Left cardiac atrium (tissue), 4 donors: ENCODE measurements around the gene JOSD1. TPM values are rescaled to one million over a fixed set of nuclear protein-coding genes. Genes with fewer than 3 reads are reported as not detected.

Source experiments
- ATAC-seq, 2 donors: fragments of 200-7000 bp; cut with Tn5 transposase; one replicate each; pipeline ENCODE4 v1.9.1; 2020; ENCODE audit warnings: mild to moderate bottlenecking in 2 of 2, moderate library complexity in 2 of 2
- DNase-seq: peaks from one replicate; pipeline ENCODE4 v3.0.0-alpha.2; 2020
- intact Hi-C, 2 donors: fragments of 100-400 bp; cut with DNase I; formaldehyde crosslinking; loops; one replicate each; pipeline versions ENCODE4 v1.14.1 to v1.15.1; 2022 to 2023
- total RNA-seq, 2 donors: library from RNA; stranded (reverse); fragmentation: NEBNext Ultra II Directional; extraction: Animal tissue kit (Norgen Biotek cat#: 25700); gene quantifications; one replicate each; pipeline ENCODE4 v1.2.1, GENCODE V29; 2021
- donor health status: DM: no; HTN: yes; CAD: no.
- donor health status: DM: no; HTN: yes; CAD: no; lungs with severe emphysema.
- donor health status: DM: yes; HTN: yes; CAD: no.
- donor health status: Dilated cardiomyopathy.

JOSD1 gene
- total RNA-seq, 2 donors from 2014 or later, result 22.7 to 33.2 TPM

DNA sequence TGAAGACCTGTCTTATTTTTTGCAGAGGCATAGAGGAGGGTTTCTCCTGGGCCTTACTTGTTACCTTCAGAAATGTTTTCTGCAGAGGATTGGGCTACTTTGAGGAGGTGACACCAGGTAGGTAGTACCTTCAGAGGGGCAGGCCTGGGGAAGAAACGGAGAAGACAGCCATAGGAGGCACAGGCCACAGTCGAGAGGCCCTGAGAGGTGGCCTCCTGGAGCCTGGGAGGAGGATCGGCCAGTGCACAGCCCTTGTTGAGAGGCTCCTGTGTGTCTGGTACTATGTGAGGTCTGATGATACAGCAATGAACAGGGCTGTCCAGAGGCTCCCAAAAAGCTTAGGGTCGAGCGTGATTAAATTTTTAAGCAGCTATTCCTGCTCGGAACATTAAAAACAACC, 16.5 kb upstream of the JOSD1 start:
- DNase-seq (no peak), ATAC-seq (no peak)
- intact Hi-C loops, result no loop called here

DNA sequence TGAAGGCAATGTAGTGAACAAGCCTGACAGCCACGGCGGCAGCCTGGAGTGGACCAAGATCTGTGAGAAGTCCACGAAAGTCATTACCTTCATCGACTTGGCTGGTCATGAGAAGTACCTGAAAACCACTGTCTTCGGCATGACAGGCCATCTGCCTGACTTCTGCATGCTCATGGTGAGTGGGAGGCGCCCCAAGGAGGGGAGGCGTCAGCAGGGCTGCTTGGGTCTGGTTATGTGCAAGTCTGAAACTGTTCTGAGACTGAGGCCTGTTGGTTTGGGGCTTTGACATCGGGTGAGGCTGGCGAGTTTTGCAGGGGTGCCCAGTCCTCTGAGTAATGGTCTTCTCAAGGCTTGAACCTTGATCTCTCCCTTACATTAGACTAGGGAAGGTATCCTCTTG, 16.1 kb upstream of the JOSD1 start:
- ATAC-seq, result no peak
- intact Hi-C loops, result no loop called here
- no peak for DNase-seq

DNA sequence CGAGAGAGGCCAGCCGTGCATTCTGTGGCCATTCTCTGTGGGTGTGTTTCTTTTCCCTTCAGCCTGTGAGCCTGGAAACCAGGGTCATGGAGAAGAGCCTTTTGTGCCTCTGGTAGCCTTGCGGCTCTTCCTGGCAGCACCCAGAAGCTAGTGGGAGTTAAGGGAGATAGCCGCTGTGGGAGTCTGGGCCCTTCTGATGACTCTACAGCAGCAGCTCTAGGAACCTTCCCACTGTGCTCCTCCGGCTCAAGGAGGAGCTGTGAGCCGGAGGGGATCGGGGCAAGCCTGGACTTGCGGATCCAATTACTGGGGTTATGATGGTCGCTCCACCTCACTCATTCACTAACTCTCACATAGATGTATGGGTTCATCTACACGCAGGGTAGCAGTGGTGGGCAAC, 15.5 kb upstream of the JOSD1 start:
- ATAC-seq (no peak), DNase-seq (no peak)
- intact Hi-C loops, result no loop called here

DNA sequence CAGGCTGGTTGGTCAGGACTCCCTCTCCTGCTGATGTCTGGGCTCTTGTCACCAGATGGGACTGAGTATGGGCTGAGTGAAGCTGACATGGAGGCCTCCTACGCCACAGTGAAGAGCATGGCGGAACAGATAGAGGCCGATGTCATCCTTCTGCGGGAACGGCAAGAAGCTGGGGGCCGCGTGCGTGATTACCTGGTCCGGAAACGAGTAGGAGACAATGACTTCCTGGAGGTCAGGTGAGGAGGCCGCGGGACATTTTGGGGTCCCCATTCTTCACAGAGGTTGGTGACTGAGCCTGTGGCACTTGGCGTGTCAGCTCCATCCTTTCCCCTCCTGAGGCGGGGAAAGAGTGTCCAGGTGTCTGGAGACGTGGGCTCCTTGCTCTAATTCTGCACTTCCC, 15.1 kb upstream of the JOSD1 start:
- DNase-seq, result no peak
- intact Hi-C loops, result no loop called here

DNA sequence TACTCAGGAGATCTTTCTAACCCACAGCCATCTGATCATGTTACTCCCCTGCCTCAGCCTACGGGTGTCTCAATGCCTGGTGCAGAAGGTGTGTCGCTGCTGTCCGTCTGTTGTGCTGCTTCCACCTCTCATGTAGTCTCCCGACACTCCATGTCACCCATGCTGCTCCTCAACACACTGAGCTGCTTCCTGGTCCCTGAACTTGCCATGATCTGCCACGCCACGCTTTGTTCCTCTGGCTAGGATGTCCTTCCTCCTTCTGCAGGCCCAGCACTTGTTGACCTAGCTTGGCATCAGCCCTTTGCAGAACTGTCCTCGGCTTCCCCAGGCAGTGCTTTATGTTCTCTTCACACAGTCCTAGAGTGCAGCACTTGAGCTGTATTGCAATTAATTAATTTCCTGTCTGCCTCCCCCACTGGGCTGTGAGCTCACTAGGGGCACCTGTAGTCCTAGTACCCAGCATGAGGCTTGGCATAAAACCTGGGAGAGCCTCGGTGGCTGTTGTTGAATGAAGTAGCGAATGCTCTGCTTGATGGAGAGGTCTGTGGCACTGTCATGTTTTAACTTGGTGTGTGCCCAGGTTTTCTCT, 14.5 kb upstream of the JOSD1 start:
- peak in 1 of 2 donors; percentile 3 for ATAC-seq
- intact Hi-C loops, result no loop called here
- DNase-seq, result no peak

More for the DNA sequence above, 15.1 kb upstream of the JOSD1 start:
- no peak for ATAC-seq

DNA sequence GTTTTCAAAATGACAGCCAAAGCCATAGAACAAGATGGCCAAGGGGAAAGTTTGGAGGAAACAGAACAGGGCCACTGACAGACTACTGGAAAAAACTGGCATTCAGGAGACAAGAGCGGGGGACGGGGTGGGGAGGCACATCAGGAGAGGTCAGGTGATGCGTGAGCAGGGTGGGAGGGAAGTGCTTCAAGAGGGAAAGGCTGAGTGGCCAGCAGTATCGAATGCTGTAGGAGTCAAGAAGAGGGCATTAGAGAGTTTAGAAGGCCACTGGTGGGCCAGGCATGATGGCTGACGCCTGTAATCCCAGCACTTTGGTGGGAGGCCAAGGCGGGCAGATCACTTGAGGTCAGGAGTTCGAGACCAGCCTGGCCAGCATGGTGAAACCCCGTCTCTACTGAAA, 13.2 kb upstream of the JOSD1 start:
- DNase-seq (no peak), ATAC-seq (no peak)
- intact Hi-C loops, result loop anchor here in 1 of 2 donors (5.0 kb wide), 1 partner anchor 33 kb away; no protein-coding TSS in a partner anchor

DNA sequence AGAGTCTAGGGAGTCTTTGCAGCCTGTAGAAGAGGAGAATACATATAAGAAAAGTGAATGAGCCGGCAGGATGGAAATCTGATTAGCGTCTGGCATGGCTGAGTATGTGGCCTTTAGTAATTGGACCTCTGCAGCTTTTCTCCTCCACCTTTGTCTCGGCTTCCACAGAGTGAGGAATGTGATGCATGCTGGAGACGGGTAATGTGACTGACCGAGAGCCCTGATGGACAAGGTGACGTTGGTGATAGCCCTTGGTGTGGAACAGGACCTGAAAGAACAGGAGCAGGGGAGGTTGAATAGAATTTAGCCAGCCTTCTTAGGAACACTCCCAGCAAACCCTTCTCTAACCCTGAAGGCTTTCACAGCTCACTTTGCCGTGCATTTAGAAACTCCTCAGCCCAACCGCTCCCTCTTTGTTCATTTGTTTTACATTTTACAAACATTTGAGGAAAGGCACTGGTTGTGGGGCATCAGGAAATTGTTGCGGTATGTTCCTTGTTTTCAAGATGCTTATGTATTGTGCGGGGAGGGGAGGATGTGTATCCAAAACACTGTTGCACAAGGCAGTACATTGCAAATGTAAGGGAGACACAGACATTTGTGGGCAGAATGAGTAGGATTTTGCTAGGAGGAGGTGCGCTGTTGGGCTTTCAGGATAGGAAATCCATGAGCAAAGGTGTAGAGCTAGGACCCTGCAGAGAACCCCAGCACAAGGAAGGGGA, 11.9 kb upstream of the JOSD1 start:
- ATAC-seq, result no peak
- intact Hi-C loops, result loop anchor here in 1 of 2 donors (5.0 kb wide), 1 partner anchor 35 kb away; no protein-coding TSS in a partner anchor
- no peak for DNase-seq

DNA sequence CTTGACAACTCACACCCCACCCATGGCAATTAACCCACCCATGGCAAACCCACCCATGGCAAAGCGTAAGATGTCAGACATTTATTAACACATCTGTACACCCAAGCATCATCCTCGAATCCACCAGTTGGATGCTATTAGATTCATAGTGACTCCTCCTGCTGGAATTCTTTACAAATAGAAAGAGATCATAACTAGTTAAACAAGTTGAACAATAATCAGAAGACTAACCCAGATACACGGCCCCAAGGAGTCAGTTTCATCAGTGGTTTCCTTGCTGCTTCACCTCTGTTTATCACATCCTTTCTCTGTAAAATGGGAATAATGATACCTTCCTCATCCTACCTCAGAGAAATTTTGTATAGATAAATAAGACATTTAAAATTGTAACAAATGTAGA, 10.1 kb upstream of the JOSD1 start:
- ATAC-seq, result no peak
- intact Hi-C loops, result loop anchor here in 1 of 2 donors (5.0 kb wide), 1 partner anchor 36 kb away; no protein-coding TSS in a partner anchor

DNA sequence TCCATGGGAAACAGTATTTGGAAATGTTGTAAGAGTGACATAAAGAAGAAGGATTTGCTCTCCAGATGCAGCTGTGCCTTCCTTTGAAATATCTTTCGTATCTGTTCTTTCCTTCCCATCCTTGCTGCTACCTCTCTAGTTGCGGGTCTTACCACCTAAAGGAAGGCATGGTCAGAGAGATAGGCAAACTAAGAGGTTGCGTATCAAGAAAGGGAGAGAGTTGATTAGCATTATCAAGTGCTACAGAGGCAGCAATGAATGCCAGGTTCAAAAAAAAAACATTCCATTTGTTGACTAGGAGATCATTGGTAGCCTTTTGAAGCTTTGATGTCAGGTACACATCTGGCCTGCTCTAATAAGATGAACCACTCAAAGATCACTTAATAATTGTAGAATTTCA, 9.6 kb upstream of the JOSD1 start:
- ATAC-seq, result no peak
- intact Hi-C loops, result loop anchor here in 1 of 2 donors (5.0 kb wide), 1 partner anchor 37 kb away; no protein-coding TSS in a partner anchor

More for the DNA sequence above, 10.1 kb upstream of the JOSD1 start:
- no peak for DNase-seq

DNA sequence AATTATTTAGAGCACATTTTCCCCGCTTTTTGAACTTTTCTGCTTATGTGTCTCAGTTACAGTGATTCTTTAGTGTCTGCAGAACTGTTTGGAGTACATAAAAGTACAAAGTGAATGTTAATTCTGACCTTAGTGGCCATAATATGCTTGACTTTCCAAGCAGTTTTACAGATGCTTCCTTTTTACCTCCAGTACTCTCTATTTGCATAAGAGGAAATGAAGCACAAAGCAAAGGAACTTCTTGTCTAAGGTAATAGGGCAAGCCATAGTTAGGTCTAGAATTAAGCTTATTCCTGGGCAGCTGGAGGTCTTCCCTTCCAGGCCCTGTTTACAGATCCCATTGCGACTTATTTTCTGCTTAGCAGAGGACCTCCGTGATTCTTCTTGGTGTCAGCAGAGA, 8.6 kb upstream of the JOSD1 start:
- ATAC-seq (no peak), DNase-seq (no peak)
- intact Hi-C loops, result no loop called here

More for the DNA sequence above, 9.6 kb upstream of the JOSD1 start:
- DNase-seq, result no peak

DNA sequence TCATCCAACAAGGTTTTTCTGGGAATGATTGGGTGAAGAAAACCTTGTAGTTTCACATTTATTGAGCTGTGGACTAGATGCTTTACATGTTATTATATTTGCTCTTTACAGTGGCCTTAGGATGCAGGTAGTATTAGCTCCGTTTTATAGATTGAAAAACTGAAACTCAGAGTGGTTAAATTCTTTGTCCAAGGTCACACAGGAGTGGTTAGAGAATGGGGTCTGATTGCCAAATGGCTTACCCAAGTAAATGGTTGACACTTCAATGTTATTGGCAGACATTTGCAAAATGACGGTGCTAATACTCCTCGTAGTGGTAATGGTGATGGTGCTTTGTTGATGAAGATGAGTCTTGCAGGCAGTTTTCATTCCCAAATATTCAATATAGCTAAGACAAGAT, 7.2 kb upstream of the JOSD1 start:
- no peak for DNase-seq
- intact Hi-C loops, result no loop called here
- no peak for ATAC-seq

DNA sequence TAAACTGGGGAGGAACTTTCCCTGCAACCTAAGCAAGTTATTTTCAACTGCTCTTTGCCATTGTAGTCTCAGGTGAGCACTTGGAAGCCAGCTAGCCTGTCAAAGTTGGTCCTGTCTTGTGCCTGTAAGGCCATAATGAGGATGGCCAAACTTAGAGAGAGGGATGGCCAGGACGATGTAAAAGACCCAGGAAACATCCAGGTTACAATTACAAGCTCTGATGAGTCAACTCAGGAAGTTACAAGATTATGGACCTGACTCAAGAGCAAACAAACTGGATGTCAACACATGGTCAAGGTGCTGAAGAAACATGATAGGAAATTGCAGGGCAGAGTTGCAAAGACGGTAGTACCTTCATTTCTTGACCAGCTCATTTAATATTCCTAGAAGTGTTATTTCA, 6.6 kb upstream of the JOSD1 start:
- ATAC-seq (no peak), DNase-seq (no peak)
- intact Hi-C loops, result no loop called here

DNA sequence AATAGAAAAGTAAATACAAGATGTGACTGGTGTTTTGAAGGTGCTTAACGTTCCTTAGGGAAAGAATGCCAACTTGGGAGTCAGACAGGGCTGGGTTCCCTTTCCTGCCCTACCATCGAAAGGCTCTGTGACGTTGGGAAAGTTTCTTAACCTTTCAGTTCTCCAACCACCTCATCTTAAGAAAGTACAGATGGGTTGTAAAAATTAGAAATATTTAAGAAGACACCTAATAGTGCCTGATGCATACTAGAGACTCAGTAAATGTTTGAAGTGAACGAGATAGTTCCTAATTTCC, 6.1 kb upstream of the JOSD1 start:
- intact Hi-C loops, result no loop called here
- no peak for ATAC-seq
- no peak for DNase-seq

DNA sequence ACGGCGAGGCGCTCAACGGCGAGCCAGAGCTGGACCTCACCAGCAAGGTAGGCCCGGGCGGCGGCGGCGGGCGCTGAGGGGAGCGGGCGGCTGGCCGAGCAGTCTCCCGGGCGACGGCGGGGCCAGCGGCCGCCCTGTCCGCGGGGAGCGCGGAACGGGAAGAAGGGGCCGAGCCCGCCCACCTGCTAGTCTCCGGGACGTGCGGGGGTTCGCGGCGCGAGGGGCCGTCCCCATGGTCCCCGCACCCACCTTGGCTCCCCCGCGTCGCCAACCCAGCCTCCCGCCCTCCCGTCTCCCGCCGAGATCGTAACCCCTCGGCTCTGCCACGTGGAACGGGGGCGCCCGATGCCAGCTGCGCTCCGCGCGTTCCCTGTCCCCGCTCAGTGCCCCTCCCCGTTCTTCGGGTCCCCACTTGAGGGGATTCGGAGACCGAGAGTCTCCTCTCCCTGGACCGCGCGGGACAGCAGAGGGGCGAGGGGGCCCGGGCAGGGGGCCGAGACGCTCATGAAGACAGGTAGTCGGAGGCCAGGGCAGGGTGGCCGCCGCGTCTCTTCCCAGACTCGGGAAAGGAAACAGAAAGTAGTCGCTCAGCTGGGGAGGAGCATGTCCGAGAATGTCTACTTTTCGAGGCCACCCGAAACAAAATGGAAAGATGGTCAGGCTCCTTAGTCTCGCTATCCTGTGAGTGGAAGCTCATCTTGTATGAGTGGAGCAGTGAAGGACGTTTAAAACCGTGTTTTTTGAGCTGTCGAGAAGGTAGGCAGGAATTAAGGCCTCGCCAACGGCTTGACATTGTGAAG, 5.6 kb upstream of the JOSD1 start:
- DNase-seq (peak; percentile 53), ATAC-seq (peak; percentile 3 to 21)
- intact Hi-C loops, result no loop called here

DNA sequence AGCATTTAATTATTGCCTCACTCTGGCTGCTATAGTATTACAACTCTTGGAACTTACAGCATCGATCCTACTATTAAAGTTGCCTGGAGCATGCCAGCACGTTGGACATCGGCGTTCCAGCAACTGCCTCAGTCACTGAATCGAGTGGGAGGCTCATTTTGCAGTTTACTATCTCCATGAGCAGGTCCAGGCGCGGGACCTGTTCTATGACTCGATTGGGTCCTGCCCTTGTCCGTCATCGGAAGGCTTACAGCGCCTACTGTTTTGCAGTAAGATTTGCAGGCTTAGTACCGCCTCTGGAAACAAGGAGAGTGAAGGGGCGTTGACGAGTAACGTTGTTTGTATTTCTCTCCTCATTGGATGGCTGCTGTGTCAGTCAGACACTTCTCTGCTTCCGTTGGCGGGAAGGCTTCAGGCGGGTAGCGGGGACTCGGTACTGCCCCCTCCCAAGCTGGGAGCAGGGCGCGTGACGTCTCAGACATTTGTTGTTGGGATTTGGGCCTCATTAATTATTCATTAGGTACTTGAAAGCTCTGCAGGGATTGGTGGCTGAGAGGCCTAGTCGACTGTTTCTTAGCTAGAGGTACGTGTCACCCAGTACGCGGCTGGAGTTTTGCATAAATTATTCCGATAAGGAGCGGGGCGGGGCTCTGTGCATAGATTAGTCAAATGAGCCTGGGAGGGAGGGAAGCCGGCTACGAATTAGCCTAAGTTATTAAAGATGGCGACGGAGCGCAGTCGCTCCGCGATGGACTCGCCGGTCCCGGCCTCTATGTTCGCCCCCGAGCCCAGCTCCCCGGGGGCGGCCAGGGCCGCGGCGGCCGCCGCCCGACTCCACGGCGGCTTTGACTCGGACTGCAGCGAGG, 4.7 kb upstream of the JOSD1 start, which contains the start of gene GTPBP1:
Gene GTPBP1, plus strand, starts transcription at position 710 of the 866 bp plus-strand sequence. Its CDS starts 12 bp downstream, at position 722.
- DNase-seq (peak; percentile 98), ATAC-seq (peak; percentile 88 to 91)
- intact Hi-C loops, result no loop called here

DNA sequence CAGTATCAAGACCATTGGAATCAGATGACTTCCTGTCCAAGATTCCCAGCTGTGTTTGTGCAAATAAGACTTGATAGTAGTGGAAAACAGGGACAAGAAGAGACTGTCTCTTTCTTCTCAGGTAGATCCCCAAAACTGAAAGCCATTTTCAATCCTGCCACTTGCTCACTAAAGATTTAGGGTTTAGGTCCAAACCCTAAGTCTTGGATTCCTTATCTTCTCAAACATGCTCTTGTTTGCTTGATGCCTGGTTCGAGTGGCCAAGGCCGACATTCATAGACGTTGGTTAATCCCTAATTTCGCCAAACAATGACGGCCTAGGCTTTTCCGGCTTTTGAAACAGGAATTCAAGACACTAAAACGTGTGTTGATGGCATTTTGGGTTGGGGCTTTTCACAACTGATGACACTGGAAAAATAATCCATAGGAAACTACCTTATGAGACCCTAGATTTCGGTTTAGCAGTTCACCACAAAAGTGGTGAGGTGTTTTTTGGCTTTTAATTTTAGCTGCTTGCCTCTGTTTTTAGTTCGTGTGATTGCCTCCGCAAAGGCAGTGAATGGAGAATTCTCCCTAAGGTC, 4.0 kb upstream of the JOSD1 start:
- intact Hi-C loops, result no loop called here
- ATAC-seq (no peak), DNase-seq (no peak)

DNA sequence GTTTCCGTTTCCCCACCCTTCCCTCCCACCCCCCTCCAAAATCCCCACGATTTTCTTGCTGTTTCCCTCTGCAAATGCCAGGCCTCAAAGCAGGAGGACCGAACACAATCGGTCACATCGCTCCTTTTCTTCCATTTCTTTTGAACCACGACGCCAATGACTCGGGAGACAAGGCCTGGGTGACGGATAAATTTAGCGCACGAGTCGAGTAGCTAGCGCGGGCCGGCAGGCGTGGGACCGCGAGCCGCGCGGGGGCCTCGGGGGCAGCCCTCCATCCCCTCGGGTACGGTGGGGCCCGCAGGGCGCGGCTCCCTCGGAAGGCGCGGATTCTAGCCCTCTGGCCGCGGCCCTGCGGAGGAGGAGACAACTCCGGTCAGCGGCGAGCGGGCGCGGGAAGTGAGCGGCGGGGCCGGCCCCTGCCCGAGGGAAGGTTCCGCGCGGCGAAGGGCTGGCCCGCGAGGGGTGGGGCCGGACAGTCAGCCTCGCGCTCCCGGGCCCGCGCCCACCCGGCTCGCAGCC, 414 bp downstream of the JOSD1 start:
- intact Hi-C loops, result no loop called here
- peak; percentile 48 to 59 for ATAC-seq
- peak; percentile 83 for DNase-seq

DNA sequence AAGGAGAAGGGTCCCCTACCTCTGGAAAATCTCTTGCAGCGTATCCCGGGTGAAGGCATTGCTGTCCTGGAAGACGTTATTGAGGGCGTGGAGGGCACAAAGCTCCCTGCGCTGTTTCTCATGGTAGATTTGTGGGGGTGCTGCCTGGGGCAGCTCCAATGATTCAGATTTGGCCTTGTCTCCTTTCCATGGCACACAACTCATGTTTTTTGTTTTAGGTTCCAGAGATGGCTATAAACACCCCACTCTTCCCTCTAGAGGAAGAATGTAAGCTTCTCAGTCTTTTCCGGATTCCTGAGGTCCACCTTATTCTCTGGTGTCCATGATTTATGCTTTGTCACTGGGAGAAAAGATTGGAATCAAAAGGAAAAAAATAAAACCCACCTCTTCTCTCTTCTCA, 959 bp downstream of the JOSD1 start:
- no peak for DNase-seq
- ATAC-seq, result no peak
- intact Hi-C loops, result no loop called here

DNA sequence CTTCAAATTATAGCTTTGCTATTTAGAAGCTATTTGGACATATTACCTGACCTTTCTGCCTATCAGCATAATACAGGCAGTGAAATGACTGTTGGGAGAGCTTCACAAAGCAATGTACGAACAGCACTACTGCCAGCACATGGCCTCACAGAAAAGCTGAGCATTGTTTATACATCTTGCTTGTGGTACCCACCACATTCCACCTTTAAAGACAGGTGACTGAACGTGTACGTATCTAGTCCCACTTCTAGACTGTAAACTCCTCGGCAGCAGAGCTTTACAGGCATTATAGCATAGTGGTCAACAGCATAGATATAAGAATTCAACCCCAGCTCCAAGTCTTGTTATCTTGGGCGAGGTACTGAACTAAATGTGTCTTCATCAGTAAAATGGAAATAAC, 1.6 kb downstream of the JOSD1 start:
- intact Hi-C loops, result no loop called here
- DNase-seq, result no peak
- no peak for ATAC-seq
